H9 (cell line): ENCODE measurements around the gene HOXA4. TPM values are rescaled to one million over a fixed set of nuclear protein-coding genes. Genes with fewer than 3 reads are reported as not detected.

Experiments used
- DNase-seq: peaks from one replicate; pipeline ENCODE4 v3.0.0-alpha.2; 2017
- H2AFZ ChIP-seq: one replicate; pipeline ENCODE4 v1.6.1; 2013; ENCODE audit warnings: mild to moderate bottlenecking, low read length, control low read depth, moderate library complexity
- H2AK5ac ChIP-seq: 2 replicates; pipeline ENCODE4 v1.6.1; 2013; ENCODE audit warnings: low read length, control low read depth, mixed read lengths; ENCODE audit not compliant: insufficient read length
- H2BK120ac ChIP-seq: one replicate; pipeline ENCODE4 v1.6.1; 2013; ENCODE audit warnings: low read depth, mild to moderate bottlenecking, low read length, control low read depth, inconsistent platforms; ENCODE audit not compliant: poor library complexity, severe bottlenecking
- H2BK12ac ChIP-seq: 2 replicates; pipeline ENCODE4 v1.6.1; 2013; ENCODE audit warnings: low read length, control low read depth, mixed read lengths, low read depth; ENCODE audit not compliant: insufficient read length
- H2BK15ac ChIP-seq: 2 replicates; pipeline ENCODE4 v1.6.1; 2013; ENCODE audit warnings: low read depth, low read length, control low read depth
- H2BK20ac ChIP-seq: one replicate; pipeline ENCODE4 v1.6.1; 2013; ENCODE audit warnings: low read depth, mild to moderate bottlenecking, low read length, control low read depth, inconsistent platforms; ENCODE audit not compliant: poor library complexity, severe bottlenecking
- H2BK5ac ChIP-seq: 2 replicates; pipeline ENCODE4 v1.6.1; 2013; ENCODE audit warnings: low read length, control low read depth, mixed read lengths; ENCODE audit not compliant: insufficient read length
- H3K14ac ChIP-seq: 2 replicates; pipeline ENCODE4 v1.6.1; 2013; ENCODE audit warnings: low read length, control low read depth; ENCODE audit not compliant: insufficient read depth
- H3K18ac ChIP-seq: 2 replicates; pipeline ENCODE4 v1.6.1; 2013; ENCODE audit warnings: low read depth, mild to moderate bottlenecking, mixed read lengths, low read length, control low read depth; ENCODE audit not compliant: insufficient read length
- H3K23ac ChIP-seq: 2 replicates; pipeline ENCODE4 v1.6.1; 2013; ENCODE audit warnings: low read length, control low read depth, mixed read lengths, low read depth; ENCODE audit not compliant: insufficient read length
- H3K23me2 ChIP-seq: 2 replicates; pipeline ENCODE4 v1.6.1; 2013; ENCODE audit warnings: low read depth, mild to moderate bottlenecking, mixed read lengths, low read length, control low read depth; ENCODE audit not compliant: insufficient read length, poor library complexity, severe bottlenecking
- H3K27ac ChIP-seq: 2 replicates; pipeline ENCODE4 v1.5.1; 2013; ENCODE audit warnings: low read length, control low read depth, mixed read lengths, low read depth; ENCODE audit not compliant: insufficient read length
- H3K27me3 ChIP-seq: 2 replicates; pipeline ENCODE4 v1.6.1; 2013; ENCODE audit warnings: low read length, control low read depth, inconsistent platforms; ENCODE audit not compliant: insufficient read depth
- H3K4ac ChIP-seq: 2 replicates; pipeline ENCODE4 v1.6.1; 2013; ENCODE audit warnings: low read depth, mild to moderate bottlenecking, control low read depth, inconsistent platforms, low read length, moderate library complexity
- H3K4me1 ChIP-seq: 2 replicates; pipeline ENCODE4 v1.6.1; 2013; ENCODE audit warnings: low read length, control low read depth, inconsistent platforms; ENCODE audit not compliant: insufficient read depth
- H3K4me2 ChIP-seq: 2 replicates; pipeline ENCODE4 v1.6.1; 2013; ENCODE audit warnings: low read length, control low read depth, mixed read lengths; ENCODE audit not compliant: insufficient read length, insufficient read depth
- H3K56ac ChIP-seq: 2 replicates; pipeline ENCODE4 v1.6.1; 2013; ENCODE audit warnings: low read depth, mild to moderate bottlenecking, mixed read lengths, low read length, control low read depth; ENCODE audit not compliant: insufficient read length
- H3K79me1 ChIP-seq: 2 replicates; pipeline ENCODE4 v1.6.1; 2013; ENCODE audit warnings: low read depth, mild to moderate bottlenecking, moderate library complexity, low read length, control low read depth, inconsistent platforms; ENCODE audit not compliant: insufficient read depth, poor library complexity, severe bottlenecking
- H3K79me2 ChIP-seq: 2 replicates; pipeline ENCODE4 v1.6.1; 2013; ENCODE audit warnings: low read length, control low read depth, inconsistent platforms; ENCODE audit not compliant: insufficient read depth
- H3K9ac ChIP-seq: 2 replicates; pipeline ENCODE4 v1.6.1; 2013; ENCODE audit warnings: low read length, control low read depth, mixed read lengths; ENCODE audit not compliant: insufficient read length; ENCODE audit errors: extremely low read depth
- H3K9me3 ChIP-seq: one replicate; pipeline ENCODE4 v1.6.1; 2013; ENCODE audit warnings: low read depth, low read length, inconsistent platforms; ENCODE audit not compliant: control insufficient read depth
- H3T11ph ChIP-seq: one replicate; pipeline ENCODE4 v1.6.1; 2013; ENCODE audit warnings: mild to moderate bottlenecking, low read length, control low read depth, inconsistent platforms
- H4K20me1 ChIP-seq: one replicate; pipeline ENCODE4 v1.6.1; 2013; ENCODE audit not compliant: control insufficient read depth, insufficient read length, insufficient read depth
- H4K5ac ChIP-seq: 2 replicates; pipeline ENCODE4 v1.6.1; 2013; ENCODE audit warnings: low read depth, mild to moderate bottlenecking, mixed read lengths, low read length, control low read depth; ENCODE audit not compliant: insufficient read length
- H4K8ac ChIP-seq: replicated peaks from 2 replicates; pipeline ENCODE4 v1.6.1; 2013; ENCODE audit warnings: low read length, control low read depth, mixed read lengths, low read depth; ENCODE audit not compliant: insufficient read length
- H4K91ac ChIP-seq: 2 replicates; pipeline ENCODE4 v1.6.1; 2013; ENCODE audit warnings: low read depth, mild to moderate bottlenecking, moderate library complexity, mixed read lengths, low read length, control low read depth; ENCODE audit not compliant: insufficient read length
- H3K27ac Mint-ChIP-seq, 3 experiments: 2 replicates in 2 of 3; 3 replicates in 1 of 3; pipeline ENCODE4 v1.8.0; 2020 to 2021; ENCODE audit warnings: mixed read lengths in 3 of 3, mild to moderate bottlenecking in 1 of 3, moderate library complexity in 1 of 3
- H3K27me3 Mint-ChIP-seq: 2 replicates; pipeline ENCODE4 v1.8.0; 2021; ENCODE audit warnings: low read depth, mild to moderate bottlenecking, moderate library complexity, mixed read lengths
- H3K36me3 Mint-ChIP-seq, 3 experiments: 2 replicates in 2 of 3; 3 replicates in 1 of 3; pipeline ENCODE4 v1.8.0; 2020 to 2021; ENCODE audit warnings: low read depth in 3 of 3, mixed read lengths in 3 of 3; ENCODE audit not compliant: insufficient read depth in 1 of 3
- H3K4me1 Mint-ChIP-seq, 2 experiments: 2 replicates each; pipeline ENCODE4 v1.8.0; 2020; ENCODE audit warnings: mixed read lengths in 2 of 2
- H3K4me3 Mint-ChIP-seq, 2 experiments: 2 replicates in 1 of 2; 3 replicates in 1 of 2; pipeline ENCODE4 v1.8.0; 2020 to 2021; ENCODE audit warnings: mild to moderate bottlenecking in 2 of 2, mixed read lengths in 2 of 2, moderate library complexity in 1 of 2
- H3K9me3 Mint-ChIP-seq, 2 experiments: 2 replicates in 1 of 2; 3 replicates in 1 of 2; pipeline ENCODE4 v1.8.0; 2020; ENCODE audit warnings: mild to moderate bottlenecking in 2 of 2, mixed read lengths in 2 of 2, moderate library complexity in 1 of 2
- CTCF ChIP-seq: fragments of 200-600 bp; sonication (generic); conservative IDR thresholded peaks from 3 replicates; pipeline ENCODE4 v1.8.0; 2021; ENCODE audit warnings: antibody characterized with exemption, mild to moderate bottlenecking
- WGBS: extraction: QIAGEN DNeasy Blood & Tissue Kit; methylation state at CpG from one replicate; pipeline ENCODE4 v1.1.7; 2013; ENCODE audit warnings: missing lambda C conversion rate, low lambda C conversion rate, mixed read lengths; ENCODE audit not compliant: insufficient read length; ENCODE audit errors: extremely low coverage; 5-methylcytosine and 5-hydroxymethylcytosine counted together
- total RNA-seq: library from RNA; stranded (reverse); gene quantifications from 2 replicates; pipeline ENCODE4 v1.2.1, GENCODE V29; 2021

The HOXA4 gene
- total RNA-seq, 1 experiment from 2014 or later, result not detected

- no peak overlapping the region for H2BK5ac ChIP-seq
- no peak overlapping the region for H2BK20ac ChIP-seq
- H2AK5ac ChIP-seq, result no peak overlapping the region
- H3K18ac ChIP-seq, result no peak overlapping the region
- DNase-seq, result no peak
- H2BK12ac ChIP-seq, result no peak overlapping the region
- no peak overlapping the region for H4K5ac ChIP-seq
- no peak overlapping the region for H3K23ac ChIP-seq
- Mint-ChIP-seq H3K4me1 (peaks cover 3 to 9% of the 10 kb centered on the region in 2 experiments), H3K9me3 (peaks cover 6 to 19% of the 10 kb centered on the region in 2 experiments; a peak in 4 of 5 replicates), H3K4me3 (no peak overlapping the region), H3K27ac (no peak overlapping the region), H3K27me3 (peaks cover 98% of the 10 kb centered on the region), H3K36me3 (no peaks in the 10 kb centered on the region; a peak in 2 of 7 replicates)
- no peak overlapping the region for H3K9ac ChIP-seq
- no peak overlapping the region for H3K14ac ChIP-seq
- no peak overlapping the region for H3K4me2 ChIP-seq
- no peak overlapping the region for H3K56ac ChIP-seq
- no peak overlapping the region for H4K8ac ChIP-seq
- no peaks in the 10 kb centered on the region for H3K9me3 ChIP-seq
- H3K79me2 ChIP-seq, result no peaks in the 10 kb centered on the region
- H2BK15ac ChIP-seq, result no peak overlapping the region
- H3T11ph ChIP-seq, result no peak overlapping the region
- H4K91ac ChIP-seq, result no peak overlapping the region
- no peaks in the 10 kb centered on the region for H4K20me1 ChIP-seq
- peaks cover 99% of the 10 kb centered on the region for H3K27me3 ChIP-seq
- no peaks in the 10 kb centered on the region for H3K4me1 ChIP-seq
- no peak overlapping the region for H3K27ac ChIP-seq
- no peak overlapping the region for H3K4ac ChIP-seq
- no peak for TF ChIP-seq CTCF
- no peaks in the 10 kb centered on the region for H3K23me2 ChIP-seq
- no peak overlapping the region for H2AFZ ChIP-seq
- WGBS, result no CpG with 5 or more reads among the region's 3 CpGs
- H2BK120ac ChIP-seq, result no peak overlapping the region
- no peaks in the 10 kb centered on the region for H3K79me1 ChIP-seq
These were observed 45.9 kb upstream of the HOXA4 start for GRCh38 chr7:27176524-27176845.
